Testis (tissue), 5 donors: ENCODE results near the gene LNPEP. TPM values are rescaled to one million over a fixed set of nuclear protein-coding genes. Genes with fewer than 3 reads are reported as not detected.

ENCODE experiments used
- DNase-seq: peaks from one replicate; pipeline ENCODE4 v3.0.0-alpha.2; 2019
- H3K27ac ChIP-seq, 2 donors: fragments of 200-600 bp; sonication (generic); one replicate each; pipeline ENCODE4 v1.5.1; 2019
- H3K27me3 ChIP-seq: fragments of 200-600 bp; sonication (generic); one replicate; pipeline ENCODE4 v1.5.1; 2019
- H3K36me3 ChIP-seq: fragments of 200-600 bp; sonication (generic); one replicate; pipeline ENCODE4 v1.5.1; 2017; ENCODE audit warnings: low read depth; ENCODE audit errors: missing control alignments
- H3K4me1 ChIP-seq: fragments of 200-600 bp; sonication (generic); one replicate; pipeline ENCODE4 v1.5.1; 2019
- H3K4me3 ChIP-seq, 2 donors: fragments of 200-600 bp; sonication (generic); one replicate each; pipeline ENCODE4 v1.5.1; 2017 to 2019
- H3K9me3 ChIP-seq: fragments of 200-600 bp; sonication (generic); one replicate; pipeline ENCODE4 v1.5.1; 2017
- POLR2A ChIP-seq: fragments of 450-650 bp; IDR thresholded peaks from one replicate; pipeline ENCODE4 v1.6.1; 2017; ENCODE audit warnings: antibody characterized with exemption, mild to moderate bottlenecking, moderate library complexity
- WGBS, 2 donors: methylation state at CpG; one replicate each; pipeline ENCODE4 v1.1.5; 2018; 5-methylcytosine and 5-hydroxymethylcytosine counted together
- intact Hi-C: fragments of 100-400 bp; cut with DNase I; formaldehyde crosslinking; loops from one replicate; pipeline ENCODE4 v1.15.1; 2023; ENCODE audit warnings: low total_unique reads
- long read RNA-seq, 2 donors: transcript quantifications; one replicate each; lab custom pipeline, GENCODE V29; 2026
- polyA plus RNA-seq: library from polyadenylated mRNA; stranded (reverse); fragments of 350-450 nt; fragmentation: Illumina TruSeq; extraction: RNeasy Lipid Tissue Mini Kit (QIAGEN cat#74804); gene quantifications from one replicate; pipeline ENCODE4 v1.2.3, GENCODE V29; 2014; ENCODE audit warnings: low read depth, low replicate concordance; ENCODE audit not compliant: insufficient read depth
- total RNA-seq, 2 donors: library from RNA; depleted of rRNA; stranded (reverse); fragments of >200 nt; gene quantifications; one replicate each; pipeline ENCODE4 v1.2.3, GENCODE V29; 2016
- TF ChIP-seq, protein P1 (sequence below), 3 experiments: fragments of 450-650 bp in 2 of 3; fragments of 200-600 bp in 1 of 3; sonication (generic) in 1 of 3; IDR thresholded peaks; one replicate each; pipeline ENCODE4 v1.5.1; 2016 to 2019; ENCODE audit warnings: antibody characterized with exemption in 3 of 3, mild to moderate bottlenecking in 2 of 3, moderate library complexity in 1 of 3

Gene LNPEP
- total RNA-seq (10 to 100 TPM; 28.0 to 33.1 TPM), polyA plus RNA-seq (10.9 TPM)
- long read RNA-seq, donor 1 = 0 reads
- long read RNA-seq, donor 2 = 0 reads

DNA sequence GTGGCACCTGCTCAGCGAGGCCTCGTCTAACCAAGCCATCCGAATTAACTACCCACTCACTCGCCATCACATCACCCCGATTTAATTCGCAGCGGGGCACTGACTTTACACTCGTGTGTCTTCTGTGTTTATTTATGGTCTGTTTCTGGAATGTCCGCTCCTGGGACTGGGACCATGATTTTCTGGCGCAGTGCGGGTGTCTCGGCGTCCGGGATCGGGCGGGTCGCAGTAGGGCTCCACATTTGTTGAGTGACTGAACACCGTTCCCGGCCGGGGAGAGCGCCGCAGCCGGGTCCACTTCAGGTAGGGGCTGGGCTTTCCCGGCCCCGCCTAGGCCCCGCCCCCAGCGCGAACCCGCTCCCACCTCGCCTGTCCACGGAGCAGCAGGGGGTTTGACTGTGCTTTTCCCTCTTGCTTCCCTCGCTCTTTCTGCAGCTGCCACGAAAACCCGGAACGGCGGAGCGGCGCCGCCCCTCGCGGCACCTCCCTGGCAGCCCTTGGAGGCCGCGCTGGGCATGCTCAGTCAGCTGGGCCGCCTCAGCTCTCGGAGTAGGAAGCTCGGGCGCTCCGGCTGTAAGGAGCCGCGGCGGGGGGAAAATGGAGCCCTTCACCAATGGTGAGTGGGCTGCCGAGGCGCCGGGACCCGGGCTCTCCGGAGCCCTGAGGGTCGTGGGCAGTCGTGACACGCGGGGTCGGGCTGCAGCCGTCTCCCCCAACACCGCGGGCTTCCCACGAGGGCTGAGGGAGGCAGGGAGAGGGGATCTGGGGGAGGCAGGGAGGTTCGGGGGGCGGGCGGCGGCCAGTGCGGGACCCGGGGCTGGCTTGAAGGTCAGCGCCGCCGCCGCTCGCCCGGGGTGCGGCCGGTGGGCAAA is at the start of gene LNPEP:
Gene LNPEP, plus strand, starts transcription at position 522 of the 872 bp plus-strand sequence. Its CDS starts 76 bp downstream, at position 598.
- no peak for TF ChIP-seq POLR2A
- TF ChIP-seq, protein P1, sequence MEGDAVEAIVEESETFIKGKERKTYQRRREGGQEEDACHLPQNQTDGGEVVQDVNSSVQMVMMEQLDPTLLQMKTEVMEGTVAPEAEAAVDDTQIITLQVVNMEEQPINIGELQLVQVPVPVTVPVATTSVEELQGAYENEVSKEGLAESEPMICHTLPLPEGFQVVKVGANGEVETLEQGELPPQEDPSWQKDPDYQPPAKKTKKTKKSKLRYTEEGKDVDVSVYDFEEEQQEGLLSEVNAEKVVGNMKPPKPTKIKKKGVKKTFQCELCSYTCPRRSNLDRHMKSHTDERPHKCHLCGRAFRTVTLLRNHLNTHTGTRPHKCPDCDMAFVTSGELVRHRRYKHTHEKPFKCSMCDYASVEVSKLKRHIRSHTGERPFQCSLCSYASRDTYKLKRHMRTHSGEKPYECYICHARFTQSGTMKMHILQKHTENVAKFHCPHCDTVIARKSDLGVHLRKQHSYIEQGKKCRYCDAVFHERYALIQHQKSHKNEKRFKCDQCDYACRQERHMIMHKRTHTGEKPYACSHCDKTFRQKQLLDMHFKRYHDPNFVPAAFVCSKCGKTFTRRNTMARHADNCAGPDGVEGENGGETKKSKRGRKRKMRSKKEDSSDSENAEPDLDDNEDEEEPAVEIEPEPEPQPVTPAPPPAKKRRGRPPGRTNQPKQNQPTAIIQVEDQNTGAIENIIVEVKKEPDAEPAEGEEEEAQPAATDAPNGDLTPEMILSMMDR (IDR thresholded peaks at IDR 0.05) = no peak
- H3K4me1 ChIP-seq = peaks cover 16% of the 10 kb centered on the region
- intact Hi-C loops = no loop called here

DNA sequence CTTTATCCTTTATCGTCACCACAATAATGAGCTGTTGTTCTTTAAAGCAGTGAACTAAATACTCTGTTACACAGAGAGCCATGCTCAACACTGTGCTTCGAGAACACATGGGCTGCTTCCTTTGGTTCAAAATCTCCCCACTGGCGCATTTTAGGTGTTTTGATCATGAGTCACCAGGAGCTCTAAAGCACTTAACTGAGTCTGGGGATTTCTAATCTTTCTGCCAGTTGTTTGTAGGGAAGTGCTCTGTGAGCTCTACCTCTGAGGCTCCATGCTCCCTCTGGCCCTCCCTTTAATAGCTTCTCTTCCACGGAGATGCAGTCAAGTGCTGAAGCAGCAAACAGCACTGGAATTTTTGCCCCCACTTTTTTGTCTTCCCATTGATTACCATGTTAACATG is 42.5 kb upstream of the LNPEP start:
- intact Hi-C loops = no loop called here
- Histone ChIP-seq H3K9me3 (no peaks in the 10 kb centered on the region), H3K4me3 (no peak overlapping the region), H3K36me3 (no peaks in the 10 kb centered on the region), H3K27ac (no peak overlapping the region), H3K4me1 (no peaks in the 10 kb centered on the region), H3K27me3 (no peaks in the 10 kb centered on the region)
- TF ChIP-seq POLR2A = no peak
- TF ChIP-seq, protein P1 (IDR thresholded peaks at IDR 0.05) = no peak
- 88 to 89% methylated on average over 4 of the region's 4 CpGs for WGBS, 2 donors
- DNase-seq = no peak

More for the DNA sequence above, at the start of gene LNPEP:
- Histone ChIP-seq H3K9me3 (no peaks in the 10 kb centered on the region), H3K36me3 (no peaks in the 10 kb centered on the region), H3K27ac (peak within 1 kb of the TSS; percentile 87 to 94), H3K4me3 (peak within 1 kb of the TSS; percentile 87 to 96), H3K27me3 (no peaks in the 10 kb centered on the region)
- DNase-seq = peak; percentile 97
- WGBS, 2 donors = 0 to 1% methylated on average over 34 to 71 of the region's 79 CpGs

DNA sequence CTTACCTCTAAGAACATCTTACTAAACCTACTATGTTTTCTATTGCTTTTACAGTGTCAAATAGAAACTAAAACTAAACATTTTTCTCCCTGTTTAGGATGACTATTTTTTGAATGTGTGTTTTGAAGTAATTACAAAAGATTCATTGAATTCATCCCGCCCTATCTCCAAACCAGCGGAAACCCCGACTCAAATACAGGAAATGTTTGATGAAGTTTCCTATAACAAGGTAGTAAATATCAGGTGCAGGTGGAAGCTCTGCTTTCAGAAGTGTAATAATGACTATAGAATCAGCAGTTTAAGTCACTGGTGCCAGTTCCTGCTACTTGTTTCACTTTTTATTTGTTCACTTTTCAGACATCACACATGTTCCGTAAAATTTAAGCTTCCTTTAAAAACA is 39.6 kb upstream of the LNPEP start:
- Histone ChIP-seq H3K4me1 (no peaks in the 10 kb centered on the region), H3K27me3 (no peaks in the 10 kb centered on the region), H3K27ac (no peak overlapping the region), H3K9me3 (no peaks in the 10 kb centered on the region), H3K4me3 (no peak overlapping the region), H3K36me3 (no peaks in the 10 kb centered on the region)
- DNase-seq = no peak
- intact Hi-C loops = no loop called here
- 91 to 96% methylated on average over 4 of the region's 4 CpGs for WGBS, 2 donors
- TF ChIP-seq, protein P1 (IDR thresholded peaks at IDR 0.05) = no peak
- TF ChIP-seq POLR2A = no peak

DNA sequence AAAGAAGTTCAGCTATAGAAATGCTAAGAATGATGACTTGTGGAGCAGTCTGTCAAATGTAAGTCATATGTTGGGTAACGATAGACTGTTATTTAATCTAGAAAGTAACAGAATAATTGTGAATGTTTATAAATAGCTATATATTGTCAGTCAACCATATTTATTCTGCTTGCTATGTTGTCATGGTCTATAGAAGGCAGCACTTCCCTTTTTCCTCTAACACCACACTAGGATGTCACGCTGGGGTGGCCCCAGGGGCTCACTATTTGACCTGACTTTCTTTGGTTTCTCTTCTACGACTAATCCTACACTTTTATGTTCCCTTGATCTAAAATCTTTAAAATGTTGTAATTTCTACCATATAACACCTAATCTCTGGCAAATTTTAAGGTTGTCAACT is 39.1 kb upstream of the LNPEP start:
- no peaks in the 10 kb centered on the region for H3K4me1 ChIP-seq
- no peaks in the 10 kb centered on the region for H3K27me3 ChIP-seq
- WGBS, 2 donors = 72 to 88% methylated on average over 3 of the region's 3 CpGs
- intact Hi-C loops = no loop called here
- TF ChIP-seq, protein P1 (IDR thresholded peaks at IDR 0.05) = no peak
- TF ChIP-seq POLR2A = no peak
- no peak overlapping the region for H3K4me3 ChIP-seq
- H3K27ac ChIP-seq = no peak overlapping the region
- no peaks in the 10 kb centered on the region for H3K36me3 ChIP-seq
- H3K9me3 ChIP-seq = no peaks in the 10 kb centered on the region
- no peak for DNase-seq
